Dermis blood vessel endothelial cell (primary cell): ENCODE data around the gene SEC31B. TPM values are rescaled to one million over a fixed set of nuclear protein-coding genes. Genes with fewer than 3 reads are reported as not detected.

Source experiments
- DNase-seq: peaks from one replicate; pipeline ENCODE4 v3.0.0; 2010
- total RNA-seq: library from RNA; depleted of rRNA; stranded (reverse); fragments of >200 nt; gene quantifications from 2 replicates; pipeline ENCODE4 v1.2.3, GENCODE V29; 2014

The SEC31B gene
- total RNA-seq, 1 donor from 2014 or later = 5.3 TPM

DNA sequence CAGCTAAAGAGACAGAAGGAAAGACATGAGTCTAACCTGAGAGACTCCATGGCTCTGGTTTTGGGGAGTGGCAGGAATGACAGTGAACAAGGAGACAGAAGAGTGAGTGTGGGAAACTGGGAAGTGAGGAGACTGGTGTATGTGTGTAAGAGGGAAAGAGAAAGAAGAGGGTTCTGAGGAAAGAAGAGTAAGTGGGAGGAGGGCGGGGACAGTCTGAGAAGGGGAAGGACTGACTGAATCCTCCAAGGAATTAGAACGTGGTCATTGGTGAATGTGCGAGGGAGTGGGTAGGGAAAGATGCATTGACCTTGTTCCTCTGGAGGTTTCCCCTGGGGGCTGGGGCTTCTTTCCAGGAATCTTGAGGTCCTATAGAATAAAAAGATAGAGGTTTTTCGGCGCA lies 30.3 kb downstream of the SEC31B start:
- no peak for DNase-seq

DNA sequence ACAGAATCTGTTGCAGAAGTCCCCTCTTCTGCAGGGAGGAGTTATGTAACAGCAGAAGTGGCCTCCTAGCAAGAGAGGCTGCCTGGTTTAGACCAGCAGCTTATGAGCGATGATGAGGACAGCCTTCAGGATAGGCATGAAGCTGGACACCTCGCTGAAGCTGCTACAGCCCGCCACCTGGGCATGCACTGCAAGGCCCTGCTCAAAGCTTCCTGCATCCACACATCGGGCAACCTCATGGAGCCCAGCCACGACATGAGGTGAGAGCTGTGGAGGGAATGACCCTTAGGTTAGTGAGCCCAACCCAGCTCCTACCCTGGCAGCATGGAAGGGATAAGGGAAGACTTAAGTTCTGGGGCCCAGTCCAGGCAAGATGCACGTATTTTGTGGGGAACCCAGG lies 32.1 kb downstream of the SEC31B start:
- DNase-seq = no peak

DNA sequence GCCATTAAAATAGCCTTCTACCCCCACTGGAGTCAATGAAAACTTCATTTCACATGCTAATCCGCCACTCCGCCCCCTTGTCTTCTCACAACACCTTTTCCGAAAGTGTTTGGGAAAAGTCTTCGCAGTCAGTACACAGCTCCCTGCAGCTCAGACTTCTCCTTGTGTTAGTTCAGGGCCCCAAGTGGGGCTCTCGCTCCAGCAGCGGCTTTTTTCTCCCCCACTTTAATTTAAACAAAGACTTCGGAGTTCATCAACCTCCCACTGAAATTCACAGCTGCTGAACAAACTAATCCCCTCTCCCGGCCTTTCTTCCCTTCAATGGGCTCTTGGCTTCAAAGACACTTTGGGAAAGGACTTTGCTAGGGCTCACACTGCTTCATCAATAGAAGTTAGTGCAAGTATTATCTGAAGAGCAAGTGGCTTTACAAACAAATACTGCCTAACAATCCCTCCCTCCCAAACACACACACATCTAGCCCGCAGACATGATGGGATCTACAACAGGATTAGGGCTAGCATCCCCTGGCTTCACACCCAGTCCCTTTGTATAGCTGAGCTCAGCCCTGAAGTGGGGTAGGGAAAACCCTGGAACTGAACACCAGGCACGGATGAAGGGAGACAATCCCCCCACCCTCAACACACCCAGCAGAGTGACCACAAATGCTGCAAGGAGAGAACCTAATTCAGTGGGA lies 33.7 kb downstream of the SEC31B start:
- no peak for DNase-seq

DNA sequence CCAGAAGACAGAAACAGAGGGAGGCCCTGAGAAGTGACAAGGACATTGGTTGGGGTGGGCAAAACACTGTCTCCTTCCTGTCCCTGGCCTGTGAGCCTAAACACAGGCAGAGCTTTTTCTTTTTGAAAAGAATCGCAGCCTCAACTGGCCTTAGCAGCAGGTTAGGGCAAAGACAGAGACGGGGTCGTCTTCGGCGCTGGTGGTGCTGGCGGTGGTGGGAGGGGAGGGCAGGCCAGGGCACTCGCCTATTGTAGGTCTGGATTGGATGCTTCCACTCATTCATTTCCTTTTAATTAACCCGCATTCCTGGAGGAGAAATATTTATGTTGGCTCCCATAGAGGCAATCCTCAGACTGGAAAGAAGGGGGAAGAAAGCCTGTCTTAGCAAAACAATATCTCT lies 34.3 kb downstream of the SEC31B start:
- no peak for DNase-seq

DNA sequence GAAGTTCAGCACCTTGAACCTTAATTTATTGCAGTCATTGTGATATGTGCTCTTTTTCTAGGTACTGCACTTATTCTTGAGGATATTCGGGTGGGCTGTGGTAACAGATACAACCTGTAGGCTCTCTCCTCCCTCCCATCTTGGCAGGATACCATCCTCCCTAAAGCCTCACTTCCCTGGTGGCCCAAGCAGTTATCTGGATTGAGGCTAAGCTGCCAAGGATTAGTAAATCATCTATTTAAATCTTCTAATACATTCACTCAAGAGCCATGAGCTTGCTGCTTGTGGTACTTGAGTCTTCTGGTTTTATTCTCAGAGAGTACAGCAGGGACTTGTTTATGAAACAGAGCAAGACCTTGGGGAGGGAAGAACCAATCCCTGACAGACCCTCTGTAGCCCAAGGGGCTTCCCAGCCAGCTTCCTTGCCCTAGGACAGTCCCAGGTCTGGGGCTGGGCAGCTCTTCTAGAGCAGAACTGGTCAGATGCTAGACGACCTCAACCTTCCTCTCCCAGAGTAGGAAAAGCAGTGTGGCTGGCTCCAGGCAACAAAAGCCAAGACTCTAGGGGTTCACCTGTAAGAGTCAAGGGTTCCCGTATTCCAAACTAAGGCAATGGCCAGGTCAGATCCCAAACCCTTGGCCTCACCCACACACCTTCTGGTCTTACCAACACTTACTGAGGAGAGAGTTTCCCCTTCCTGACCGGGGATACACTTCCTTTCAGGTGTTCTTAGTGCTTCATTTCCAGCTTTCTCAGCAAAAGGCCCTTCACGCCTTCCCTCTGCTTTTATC lies 35.6 kb downstream of the SEC31B start:
- no peak for DNase-seq

DNA sequence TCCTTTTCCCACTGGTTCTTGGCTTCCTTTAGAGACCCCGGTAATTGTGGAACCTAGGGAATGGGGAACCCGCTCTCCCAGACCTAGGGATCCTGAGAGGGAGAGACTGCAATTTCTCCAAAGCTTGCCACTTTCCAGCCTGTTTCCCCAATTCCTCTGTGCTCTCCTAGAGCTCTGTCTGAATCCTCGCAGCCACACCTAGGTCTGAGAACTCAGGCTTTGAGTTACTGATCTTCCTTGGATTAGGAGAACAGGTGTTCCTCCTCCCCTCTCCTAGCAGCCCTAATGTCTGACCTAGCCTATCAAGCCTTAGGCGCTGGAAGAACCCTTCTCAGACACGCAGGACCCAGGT lies 36.9 kb downstream of the SEC31B start:
- DNase-seq = no peak

DNA sequence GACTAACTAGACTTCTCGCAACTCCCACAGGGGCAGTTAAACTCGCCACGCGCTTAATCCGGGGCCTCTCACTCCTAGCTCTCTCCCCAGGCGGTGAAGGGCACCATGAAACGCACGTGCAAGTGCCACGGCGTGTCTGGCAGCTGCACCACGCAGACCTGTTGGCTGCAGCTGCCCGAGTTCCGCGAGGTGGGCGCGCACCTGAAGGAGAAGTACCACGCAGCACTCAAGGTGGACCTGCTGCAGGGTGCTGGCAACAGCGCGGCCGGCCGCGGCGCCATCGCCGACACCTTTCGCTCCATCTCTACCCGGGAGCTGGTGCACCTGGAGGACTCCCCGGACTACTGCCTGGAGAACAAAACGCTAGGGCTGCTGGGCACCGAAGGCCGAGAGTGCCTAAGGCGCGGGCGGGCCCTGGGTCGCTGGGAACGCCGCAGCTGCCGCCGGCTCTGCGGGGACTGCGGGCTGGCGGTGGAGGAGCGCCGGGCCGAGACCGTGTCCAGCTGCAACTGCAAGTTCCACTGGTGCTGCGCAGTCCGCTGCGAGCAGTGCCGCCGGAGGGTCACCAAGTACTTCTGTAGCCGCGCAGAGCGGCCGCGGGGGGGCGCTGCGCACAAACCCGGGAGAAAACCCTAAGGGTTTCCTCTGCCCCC lies 37.4 kb downstream of the SEC31B start:
- DNase-seq = peak; percentile 86

DNA sequence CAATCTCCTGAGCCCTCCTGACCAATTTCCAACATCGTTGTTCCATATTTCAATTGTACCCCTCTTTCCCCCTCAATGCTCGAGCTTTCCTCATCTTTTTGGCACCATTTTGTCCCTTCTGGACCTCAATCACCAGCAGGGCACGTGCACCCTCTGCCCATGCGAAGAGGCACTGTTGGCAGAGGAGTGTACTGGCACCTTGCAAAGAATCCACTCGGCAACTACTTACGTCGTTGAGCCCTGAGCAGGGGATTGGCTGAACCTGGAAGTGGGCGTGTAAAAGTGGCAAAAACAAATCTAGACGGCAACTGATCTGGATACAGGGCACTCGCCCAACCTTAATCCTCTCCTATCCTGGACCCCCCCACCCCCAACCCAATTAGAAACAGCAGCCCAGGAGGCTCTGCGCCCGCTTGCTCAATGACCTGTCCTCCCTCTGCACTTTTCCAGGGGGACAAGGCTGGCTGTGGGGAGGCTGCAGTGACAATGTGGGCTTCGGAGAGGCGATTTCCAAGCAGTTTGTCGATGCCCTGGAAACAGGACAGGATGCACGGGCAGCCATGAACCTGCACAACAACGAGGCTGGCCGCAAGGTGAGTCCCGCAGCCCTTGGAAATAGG lies 38.1 kb downstream of the SEC31B start:
- DNase-seq = peak; percentile 93

DNA sequence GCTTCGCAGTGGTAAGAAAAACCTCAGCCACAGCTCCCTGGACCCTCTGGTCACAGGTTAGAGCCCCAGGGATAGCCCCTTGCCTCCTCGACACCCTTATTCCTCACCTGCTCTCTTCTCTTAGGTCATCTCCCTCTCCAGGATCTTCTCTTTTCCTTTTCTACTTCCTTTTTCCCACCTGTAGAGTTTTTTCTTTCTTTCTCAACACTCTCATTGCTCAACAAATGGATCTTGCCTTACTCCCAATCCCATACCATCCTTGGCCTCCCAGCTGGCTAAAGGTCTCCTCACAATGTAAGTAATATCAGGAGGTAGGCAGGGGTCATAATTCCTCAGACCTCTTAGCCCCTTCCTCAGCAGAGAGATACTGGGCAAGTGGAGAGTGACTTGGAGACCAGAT lies 39.7 kb downstream of the SEC31B start:
- no peak for DNase-seq

DNA sequence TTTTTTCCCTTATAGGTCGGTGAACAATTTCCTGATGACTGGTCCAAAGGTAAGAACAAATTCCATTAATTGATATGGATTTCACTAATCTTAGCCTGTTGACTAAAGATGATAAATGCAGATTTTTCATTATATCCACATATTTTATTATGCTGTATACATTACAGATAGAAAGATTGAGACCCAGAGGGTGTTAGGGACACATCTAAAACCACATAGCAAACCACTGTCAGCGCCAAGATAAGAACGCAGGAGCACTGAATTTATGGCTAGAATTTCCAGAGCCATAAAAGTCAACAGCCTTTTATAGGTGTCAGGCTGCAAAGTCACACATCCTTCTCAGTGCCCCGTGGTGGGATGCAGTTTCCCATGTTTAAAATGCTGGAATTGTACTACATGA lies 40.6 kb downstream of the SEC31B start:
- no peak for DNase-seq

DNA sequence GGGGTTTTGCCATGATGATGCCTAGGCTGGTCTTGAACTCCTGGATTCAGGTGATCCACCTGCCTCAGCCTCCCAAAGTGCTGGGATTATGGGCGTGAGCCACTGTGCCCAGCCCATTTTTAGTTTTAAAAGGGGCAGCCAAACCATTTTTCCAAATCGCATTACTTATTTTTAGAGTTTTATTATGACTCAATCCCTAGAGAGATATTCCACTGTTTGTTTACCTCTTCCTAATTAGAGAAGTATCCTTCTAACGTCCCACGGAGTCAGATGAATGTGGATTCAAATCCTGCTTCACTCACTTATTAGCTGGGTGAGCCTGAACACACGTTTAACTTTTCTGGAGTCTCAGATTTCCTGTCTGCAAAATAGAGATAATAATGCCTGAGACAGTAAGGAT lies 41.7 kb downstream of the SEC31B start:
- no peak for DNase-seq

DNA sequence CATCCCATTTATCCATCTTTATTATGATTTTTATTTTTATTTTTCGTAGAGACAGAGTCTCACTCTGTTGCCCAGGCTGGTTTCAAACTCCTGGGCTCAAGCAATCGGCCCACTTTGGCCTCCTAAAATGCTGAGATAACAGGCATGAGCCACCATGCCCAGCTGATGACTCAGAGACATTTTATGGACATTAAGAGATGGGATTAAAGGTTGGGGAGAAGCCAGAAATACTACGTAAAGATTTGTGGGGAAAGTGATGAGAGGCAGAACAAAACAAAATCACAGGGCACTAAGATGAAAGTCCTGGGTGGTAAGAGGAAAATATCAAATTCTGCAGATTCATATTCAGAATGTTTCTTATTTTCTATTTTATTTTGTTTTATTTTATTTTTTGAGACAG lies 49.3 kb downstream of the SEC31B start:
- DNase-seq = no peak

DNA sequence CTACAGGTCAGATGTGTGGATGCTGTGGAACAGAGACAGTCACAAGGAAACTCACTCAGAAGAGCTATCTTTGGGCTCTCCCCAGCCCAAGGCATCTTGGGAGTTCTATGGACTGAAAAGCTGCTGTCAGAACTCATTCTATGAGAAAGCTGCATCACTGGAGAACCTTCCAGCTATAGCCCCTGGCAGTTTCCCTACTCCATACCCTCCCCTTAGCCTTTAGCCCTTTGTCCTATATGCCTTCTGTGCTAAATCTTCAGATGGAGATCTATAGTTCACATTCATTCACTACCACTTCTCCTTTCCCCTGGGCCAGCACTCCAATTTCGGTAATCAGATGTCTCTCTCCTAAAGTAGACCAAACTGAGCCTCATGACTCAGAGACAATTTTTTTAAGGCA lies 49.9 kb downstream of the SEC31B start:
- no peak for DNase-seq

DNA sequence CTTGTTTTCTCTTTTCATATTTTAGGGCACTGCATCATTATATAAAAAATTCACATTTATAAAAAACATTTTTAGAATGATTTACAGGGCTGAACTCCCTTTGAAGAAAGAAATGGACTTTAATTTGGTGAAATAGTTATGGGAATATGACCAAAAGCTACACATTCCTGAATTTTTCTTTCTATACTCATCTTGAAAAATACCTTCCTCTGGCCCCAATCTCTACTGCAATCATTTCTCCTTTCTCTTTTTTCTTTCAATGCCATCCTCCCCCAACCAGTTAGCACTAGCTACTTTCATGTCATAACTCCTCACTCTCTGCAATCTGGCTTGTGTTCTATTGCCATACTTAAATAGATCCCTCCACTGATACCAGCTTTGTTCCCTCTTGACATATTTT lies 50.7 kb downstream of the SEC31B start:
- no peak for DNase-seq

DNA sequence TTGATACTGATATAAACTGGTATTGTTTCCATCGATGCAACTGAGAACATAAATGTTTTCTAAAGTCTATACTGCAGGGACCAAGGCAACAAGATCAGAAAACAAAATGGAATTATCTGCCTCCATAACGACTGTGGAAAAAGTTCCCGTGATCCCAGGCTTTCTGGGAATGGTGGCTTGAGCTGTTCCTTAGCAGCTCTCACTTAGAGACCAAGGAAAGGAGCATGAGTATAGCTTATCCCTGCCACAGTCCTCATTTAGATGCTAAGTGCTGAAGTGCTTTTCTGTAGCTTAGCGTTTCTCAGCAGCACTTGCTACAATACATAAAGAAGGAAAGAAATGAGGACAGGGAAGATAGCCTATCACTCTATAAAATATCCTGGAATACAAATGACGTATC lies 51.3 kb downstream of the SEC31B start:
- no peak for DNase-seq

DNA sequence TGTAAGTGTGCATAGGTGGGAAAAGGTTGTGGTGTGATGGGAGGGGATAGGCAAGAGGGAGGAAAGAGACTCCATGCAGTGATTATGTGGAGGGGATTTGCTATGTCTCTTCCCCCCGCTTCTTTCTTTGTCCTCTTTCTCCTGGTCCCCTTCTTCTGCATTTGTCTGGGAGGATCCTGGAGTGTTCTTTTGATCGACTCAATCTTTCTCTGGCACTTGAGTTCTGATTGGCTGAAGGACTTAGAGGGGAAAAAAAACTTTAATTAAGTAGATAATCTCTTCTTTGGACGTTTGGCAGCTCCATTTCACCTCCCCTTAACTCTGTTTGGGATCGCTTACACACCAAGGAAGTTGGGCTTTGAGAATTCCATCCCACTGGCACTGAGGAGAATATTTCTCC lies 57.0 kb downstream of the SEC31B start, which contains the start of gene WNT8B:
WNT8B (plus strand) TSS at position 301 of the 400 bp plus-strand sequence. CDS start 160 bp downstream, outside the sequence.
- no peak for DNase-seq

DNA sequence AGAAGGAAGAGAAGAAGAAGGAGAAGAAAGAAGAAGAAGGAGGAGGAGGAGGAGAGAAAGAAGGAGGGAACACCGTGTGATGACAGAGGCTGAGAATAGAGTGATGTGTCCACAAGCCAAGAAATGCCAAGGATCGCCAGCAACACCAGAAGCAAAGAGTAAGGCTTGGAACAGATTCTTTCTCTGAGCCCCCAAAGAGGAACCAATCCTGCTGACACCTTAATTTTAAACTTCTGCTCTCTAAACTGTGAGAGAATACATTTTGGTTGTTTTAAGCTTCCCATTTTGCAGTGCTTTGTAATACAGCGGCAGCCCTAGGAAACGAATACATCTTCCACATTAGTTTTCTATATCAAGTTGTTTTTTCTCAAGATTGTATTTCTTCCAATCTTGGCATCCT lies 70.7 kb downstream of the SEC31B start:
- no peak for DNase-seq

DNA sequence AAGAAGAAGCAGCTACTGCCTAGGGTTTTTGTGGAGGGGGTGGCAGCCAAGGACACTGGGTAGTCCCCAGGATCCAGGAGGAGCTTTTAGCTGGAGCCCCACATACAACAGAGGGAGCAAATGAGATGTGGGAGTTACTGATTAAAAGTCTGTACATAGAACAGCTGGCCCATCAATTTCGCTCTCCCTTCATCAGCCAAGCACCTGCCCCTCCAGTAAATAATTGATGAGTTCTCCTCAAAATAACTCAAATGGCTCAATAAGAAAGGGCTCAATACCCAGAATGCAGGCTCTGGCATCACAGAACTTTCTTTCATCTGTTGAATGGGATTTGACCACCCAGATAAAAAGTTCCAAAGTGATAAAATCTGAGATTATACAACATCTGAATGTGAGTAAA lies 72.0 kb downstream of the SEC31B start:
- no peak for DNase-seq

DNA sequence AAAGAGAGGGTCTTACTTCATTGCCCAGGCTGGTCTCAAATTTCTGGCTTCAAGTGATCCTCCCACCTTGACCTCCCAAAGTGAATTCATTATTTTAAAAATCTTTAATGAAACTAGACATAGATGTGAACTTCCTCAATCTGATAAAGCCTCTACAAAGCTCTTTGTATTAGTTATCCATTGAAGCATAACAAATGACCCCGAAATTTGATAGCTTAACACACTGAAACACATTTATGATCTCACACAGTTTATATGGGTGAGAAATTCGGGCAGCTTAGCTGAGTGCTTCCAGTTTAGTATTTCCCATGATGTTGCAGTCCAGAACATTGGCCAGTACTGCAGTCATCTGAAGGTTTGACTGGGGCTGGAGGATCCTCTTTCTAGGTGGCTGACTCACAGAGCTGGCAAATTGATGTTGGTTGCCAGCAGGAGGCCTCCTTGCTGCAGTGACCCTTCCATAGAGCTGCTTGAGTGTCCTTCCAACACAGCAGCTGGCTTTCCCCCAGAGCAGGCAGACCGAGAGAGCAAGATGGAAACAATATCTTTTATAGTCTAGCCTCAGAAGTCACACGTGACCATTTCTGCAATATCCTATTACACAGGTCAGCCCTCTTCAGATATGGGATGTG lies 73.4 kb downstream of the SEC31B start:
- DNase-seq = no peak

DNA sequence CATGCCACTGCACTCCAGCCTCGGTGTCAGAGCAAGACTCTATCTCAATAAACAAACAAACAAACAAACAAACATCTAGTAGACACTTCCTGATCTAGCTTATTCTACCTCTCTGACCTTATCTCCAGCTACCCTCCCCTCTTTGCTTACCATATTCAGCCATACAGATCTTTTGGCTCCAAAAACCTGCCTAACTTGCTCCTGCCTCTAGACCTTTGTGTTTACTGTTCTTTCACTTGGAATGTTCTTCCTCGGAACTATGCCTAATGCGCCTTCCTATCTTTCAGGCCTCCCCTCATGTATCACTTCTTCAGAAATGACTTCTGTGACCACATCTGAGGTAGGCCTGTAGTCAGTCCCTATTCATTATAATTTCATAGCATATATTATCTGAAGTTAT lies 77.1 kb downstream of the SEC31B start:
- no peak for DNase-seq

DNA sequence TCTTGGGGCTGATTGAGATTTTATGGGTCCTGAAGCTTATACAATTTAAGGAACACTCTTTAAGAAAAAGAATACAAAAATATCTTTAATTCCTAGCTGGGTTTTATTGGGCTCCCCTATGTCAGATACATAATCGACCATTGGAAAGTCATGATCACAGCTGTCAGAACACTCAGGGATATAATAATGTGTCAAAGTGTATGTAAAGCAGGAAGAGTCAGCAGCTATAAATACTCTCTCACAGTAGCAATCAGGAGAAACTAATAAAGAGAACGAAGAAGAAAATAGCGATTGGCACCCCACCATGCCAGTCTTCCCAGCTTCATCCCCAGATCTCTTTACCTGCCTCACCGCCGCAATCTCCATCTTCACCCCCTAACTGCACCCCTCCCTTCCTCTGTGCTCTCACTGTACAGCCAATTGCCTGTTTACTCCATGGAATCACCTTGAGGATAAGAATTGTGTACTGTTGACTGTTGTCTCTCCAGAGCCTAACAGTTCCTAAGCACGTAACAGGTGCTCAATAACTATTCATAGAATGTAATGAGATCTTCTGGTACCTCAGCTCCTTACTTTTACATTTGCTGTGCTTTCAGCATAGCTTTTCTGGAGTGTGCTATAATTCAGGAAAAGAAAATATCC lies 80.9 kb downstream of the SEC31B start:
- DNase-seq = no peak
